ENCODE results near the gene TRUB2. TPM values are rescaled to one million over a fixed set of nuclear protein-coding genes. Genes with fewer than 3 reads are reported as not detected.

The TRUB2 gene
- total RNA-seq, 1 experiment from 2014 or later, result 33.2 TPM

DNA sequence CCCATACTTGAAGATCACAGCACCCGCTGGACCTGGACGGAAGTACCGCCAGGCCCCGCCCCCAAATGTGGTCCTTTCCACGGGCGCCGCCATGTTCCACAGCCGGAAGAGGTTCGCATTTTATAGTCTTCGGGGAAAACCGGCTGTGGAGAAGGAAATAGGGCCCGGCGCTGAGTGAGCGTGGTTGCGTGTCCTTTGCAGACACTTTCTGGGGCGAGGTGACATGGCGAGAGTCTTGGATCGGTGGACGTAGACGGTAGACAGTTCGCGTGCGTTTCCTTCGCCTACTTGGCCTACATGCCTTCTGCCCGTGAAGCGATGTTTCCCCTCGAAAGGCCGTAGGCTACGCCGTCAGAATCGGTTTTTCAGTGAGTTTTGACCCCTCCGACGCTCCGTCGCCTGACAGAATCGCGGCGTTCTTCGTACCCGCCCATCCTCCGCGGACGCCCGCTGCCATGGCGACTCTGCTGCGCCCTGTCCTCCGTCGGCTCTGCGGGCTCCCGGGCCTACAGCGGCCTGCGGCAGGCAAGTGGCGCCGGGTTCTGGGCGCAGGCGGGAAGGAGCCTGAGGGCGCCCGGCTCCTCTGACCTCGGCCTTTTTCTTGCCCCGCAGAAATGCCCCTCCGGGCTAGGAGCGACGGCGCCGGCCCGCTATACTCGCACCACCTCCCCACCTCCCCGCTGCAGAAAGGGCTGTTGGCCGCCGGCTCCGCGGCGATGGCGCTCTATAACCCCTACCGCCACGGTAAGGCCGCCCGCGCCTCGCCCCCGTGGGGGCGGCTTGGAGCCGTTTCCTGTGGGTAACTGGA lies at the start of gene TRUB2, which contains the start of gene COQ4 (continued):
- TF ChIP-seq, protein P1, sequence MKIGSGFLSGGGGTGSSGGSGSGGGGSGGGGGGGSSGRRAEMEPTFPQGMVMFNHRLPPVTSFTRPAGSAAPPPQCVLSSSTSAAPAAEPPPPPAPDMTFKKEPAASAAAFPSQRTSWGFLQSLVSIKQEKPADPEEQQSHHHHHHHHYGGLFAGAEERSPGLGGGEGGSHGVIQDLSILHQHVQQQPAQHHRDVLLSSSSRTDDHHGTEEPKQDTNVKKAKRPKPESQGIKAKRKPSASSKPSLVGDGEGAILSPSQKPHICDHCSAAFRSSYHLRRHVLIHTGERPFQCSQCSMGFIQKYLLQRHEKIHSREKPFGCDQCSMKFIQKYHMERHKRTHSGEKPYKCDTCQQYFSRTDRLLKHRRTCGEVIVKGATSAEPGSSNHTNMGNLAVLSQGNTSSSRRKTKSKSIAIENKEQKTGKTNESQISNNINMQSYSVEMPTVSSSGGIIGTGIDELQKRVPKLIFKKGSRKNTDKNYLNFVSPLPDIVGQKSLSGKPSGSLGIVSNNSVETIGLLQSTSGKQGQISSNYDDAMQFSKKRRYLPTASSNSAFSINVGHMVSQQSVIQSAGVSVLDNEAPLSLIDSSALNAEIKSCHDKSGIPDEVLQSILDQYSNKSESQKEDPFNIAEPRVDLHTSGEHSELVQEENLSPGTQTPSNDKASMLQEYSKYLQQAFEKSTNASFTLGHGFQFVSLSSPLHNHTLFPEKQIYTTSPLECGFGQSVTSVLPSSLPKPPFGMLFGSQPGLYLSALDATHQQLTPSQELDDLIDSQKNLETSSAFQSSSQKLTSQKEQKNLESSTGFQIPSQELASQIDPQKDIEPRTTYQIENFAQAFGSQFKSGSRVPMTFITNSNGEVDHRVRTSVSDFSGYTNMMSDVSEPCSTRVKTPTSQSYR (CRISPR knock-in tag; IDR thresholded peaks at IDR 0.05), result no peak
- TF ChIP-seq NFATC4 (CRISPR knock-in tag; IDR thresholded peaks at IDR 0.05), result no peak
- no peak; the same call in 1 of the 2 replicates for TF ChIP-seq NFE2L1 (CRISPR knock-in tag; IDR thresholded peaks at IDR 0.05)
- TF ChIP-seq, protein P2, sequence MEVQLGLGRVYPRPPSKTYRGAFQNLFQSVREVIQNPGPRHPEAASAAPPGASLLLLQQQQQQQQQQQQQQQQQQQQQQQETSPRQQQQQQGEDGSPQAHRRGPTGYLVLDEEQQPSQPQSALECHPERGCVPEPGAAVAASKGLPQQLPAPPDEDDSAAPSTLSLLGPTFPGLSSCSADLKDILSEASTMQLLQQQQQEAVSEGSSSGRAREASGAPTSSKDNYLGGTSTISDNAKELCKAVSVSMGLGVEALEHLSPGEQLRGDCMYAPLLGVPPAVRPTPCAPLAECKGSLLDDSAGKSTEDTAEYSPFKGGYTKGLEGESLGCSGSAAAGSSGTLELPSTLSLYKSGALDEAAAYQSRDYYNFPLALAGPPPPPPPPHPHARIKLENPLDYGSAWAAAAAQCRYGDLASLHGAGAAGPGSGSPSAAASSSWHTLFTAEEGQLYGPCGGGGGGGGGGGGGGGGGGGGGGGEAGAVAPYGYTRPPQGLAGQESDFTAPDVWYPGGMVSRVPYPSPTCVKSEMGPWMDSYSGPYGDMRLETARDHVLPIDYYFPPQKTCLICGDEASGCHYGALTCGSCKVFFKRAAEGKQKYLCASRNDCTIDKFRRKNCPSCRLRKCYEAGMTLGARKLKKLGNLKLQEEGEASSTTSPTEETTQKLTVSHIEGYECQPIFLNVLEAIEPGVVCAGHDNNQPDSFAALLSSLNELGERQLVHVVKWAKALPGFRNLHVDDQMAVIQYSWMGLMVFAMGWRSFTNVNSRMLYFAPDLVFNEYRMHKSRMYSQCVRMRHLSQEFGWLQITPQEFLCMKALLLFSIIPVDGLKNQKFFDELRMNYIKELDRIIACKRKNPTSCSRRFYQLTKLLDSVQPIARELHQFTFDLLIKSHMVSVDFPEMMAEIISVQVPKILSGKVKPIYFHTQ (CRISPR knock-in tag; IDR thresholded peaks at IDR 0.05), result no peak
- TF ChIP-seq NR2C2 (CRISPR knock-in tag; IDR thresholded peaks at IDR 0.05), result no peak
- TF ChIP-seq, protein P3, sequence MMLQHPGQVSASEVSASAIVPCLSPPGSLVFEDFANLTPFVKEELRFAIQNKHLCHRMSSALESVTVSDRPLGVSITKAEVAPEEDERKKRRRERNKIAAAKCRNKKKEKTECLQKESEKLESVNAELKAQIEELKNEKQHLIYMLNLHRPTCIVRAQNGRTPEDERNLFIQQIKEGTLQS (CRISPR knock-in tag; conservative IDR thresholded peaks at IDR 0.05), result no peak
- TF ChIP-seq, protein P4, sequence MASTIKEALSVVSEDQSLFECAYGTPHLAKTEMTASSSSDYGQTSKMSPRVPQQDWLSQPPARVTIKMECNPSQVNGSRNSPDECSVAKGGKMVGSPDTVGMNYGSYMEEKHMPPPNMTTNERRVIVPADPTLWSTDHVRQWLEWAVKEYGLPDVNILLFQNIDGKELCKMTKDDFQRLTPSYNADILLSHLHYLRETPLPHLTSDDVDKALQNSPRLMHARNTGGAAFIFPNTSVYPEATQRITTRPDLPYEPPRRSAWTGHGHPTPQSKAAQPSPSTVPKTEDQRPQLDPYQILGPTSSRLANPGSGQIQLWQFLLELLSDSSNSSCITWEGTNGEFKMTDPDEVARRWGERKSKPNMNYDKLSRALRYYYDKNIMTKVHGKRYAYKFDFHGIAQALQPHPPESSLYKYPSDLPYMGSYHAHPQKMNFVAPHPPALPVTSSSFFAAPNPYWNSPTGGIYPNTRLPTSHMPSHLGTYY (CRISPR knock-in tag; IDR thresholded peaks at IDR 0.05), result no peak
- TF ChIP-seq ZNF671 (CRISPR knock-in tag; IDR thresholded peaks at IDR 0.05), result no peak
- no peak for TF ChIP-seq NR3C1 (CRISPR knock-in tag; conservative IDR thresholded peaks at IDR 0.05; ENCODE audit: low read depth)
- no peak for TF ChIP-seq ZNF423 (CRISPR knock-in tag; IDR thresholded peaks at IDR 0.05)
- TF ChIP-seq, protein P5, sequence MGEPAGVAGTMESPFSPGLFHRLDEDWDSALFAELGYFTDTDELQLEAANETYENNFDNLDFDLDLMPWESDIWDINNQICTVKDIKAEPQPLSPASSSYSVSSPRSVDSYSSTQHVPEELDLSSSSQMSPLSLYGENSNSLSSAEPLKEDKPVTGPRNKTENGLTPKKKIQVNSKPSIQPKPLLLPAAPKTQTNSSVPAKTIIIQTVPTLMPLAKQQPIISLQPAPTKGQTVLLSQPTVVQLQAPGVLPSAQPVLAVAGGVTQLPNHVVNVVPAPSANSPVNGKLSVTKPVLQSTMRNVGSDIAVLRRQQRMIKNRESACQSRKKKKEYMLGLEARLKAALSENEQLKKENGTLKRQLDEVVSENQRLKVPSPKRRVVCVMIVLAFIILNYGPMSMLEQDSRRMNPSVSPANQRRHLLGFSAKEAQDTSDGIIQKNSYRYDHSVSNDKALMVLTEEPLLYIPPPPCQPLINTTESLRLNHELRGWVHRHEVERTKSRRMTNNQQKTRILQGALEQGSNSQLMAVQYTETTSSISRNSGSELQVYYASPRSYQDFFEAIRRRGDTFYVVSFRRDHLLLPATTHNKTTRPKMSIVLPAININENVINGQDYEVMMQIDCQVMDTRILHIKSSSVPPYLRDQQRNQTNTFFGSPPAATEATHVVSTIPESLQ (CRISPR knock-in tag; IDR thresholded peaks at IDR 0.05), result no peak
- TF ChIP-seq, protein P6, sequence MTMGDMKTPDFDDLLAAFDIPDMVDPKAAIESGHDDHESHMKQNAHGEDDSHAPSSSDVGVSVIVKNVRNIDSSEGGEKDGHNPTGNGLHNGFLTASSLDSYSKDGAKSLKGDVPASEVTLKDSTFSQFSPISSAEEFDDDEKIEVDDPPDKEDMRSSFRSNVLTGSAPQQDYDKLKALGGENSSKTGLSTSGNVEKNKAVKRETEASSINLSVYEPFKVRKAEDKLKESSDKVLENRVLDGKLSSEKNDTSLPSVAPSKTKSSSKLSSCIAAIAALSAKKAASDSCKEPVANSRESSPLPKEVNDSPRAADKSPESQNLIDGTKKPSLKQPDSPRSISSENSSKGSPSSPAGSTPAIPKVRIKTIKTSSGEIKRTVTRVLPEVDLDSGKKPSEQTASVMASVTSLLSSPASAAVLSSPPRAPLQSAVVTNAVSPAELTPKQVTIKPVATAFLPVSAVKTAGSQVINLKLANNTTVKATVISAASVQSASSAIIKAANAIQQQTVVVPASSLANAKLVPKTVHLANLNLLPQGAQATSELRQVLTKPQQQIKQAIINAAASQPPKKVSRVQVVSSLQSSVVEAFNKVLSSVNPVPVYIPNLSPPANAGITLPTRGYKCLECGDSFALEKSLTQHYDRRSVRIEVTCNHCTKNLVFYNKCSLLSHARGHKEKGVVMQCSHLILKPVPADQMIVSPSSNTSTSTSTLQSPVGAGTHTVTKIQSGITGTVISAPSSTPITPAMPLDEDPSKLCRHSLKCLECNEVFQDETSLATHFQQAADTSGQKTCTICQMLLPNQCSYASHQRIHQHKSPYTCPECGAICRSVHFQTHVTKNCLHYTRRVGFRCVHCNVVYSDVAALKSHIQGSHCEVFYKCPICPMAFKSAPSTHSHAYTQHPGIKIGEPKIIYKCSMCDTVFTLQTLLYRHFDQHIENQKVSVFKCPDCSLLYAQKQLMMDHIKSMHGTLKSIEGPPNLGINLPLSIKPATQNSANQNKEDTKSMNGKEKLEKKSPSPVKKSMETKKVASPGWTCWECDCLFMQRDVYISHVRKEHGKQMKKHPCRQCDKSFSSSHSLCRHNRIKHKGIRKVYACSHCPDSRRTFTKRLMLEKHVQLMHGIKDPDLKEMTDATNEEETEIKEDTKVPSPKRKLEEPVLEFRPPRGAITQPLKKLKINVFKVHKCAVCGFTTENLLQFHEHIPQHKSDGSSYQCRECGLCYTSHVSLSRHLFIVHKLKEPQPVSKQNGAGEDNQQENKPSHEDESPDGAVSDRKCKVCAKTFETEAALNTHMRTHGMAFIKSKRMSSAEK (CRISPR knock-in tag; IDR thresholded peaks at IDR 0.05; ENCODE audit: borderline replicate concordance), result no peak
- TF ChIP-seq TP53 (CRISPR knock-in tag; IDR thresholded peaks at IDR 0.05), result no peak
- no peak for TF ChIP-seq TCF7 (CRISPR knock-in tag; IDR thresholded peaks at IDR 0.05; ENCODE audit: low read depth)
- TF ChIP-seq RORB (CRISPR knock-in tag; IDR thresholded peaks at IDR 0.05), result no peak
- no peak for TF ChIP-seq ZNF121 (CRISPR knock-in tag; IDR thresholded peaks at IDR 0.05)
- TF ChIP-seq, protein P7, sequence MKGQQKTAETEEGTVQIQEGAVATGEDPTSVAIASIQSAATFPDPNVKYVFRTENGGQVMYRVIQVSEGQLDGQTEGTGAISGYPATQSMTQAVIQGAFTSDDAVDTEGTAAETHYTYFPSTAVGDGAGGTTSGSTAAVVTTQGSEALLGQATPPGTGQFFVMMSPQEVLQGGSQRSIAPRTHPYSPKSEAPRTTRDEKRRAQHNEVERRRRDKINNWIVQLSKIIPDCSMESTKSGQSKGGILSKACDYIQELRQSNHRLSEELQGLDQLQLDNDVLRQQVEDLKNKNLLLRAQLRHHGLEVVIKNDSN (CRISPR knock-in tag; IDR thresholded peaks at IDR 0.05), result peak; percentile 24; the same call in 1 of the 2 replicates
- TF ChIP-seq MXD4 (CRISPR knock-in tag; IDR thresholded peaks at IDR 0.05; ENCODE audit: borderline replicate concordance), result no peak
- no peak for TF ChIP-seq NFYB (CRISPR knock-in tag; conservative IDR thresholded peaks at IDR 0.05; ENCODE audit: low read depth)
- peak; percentile 91 for TF ChIP-seq SP1 (CRISPR knock-in tag; conservative IDR thresholded peaks at IDR 0.05)
- TF ChIP-seq, protein P8, sequence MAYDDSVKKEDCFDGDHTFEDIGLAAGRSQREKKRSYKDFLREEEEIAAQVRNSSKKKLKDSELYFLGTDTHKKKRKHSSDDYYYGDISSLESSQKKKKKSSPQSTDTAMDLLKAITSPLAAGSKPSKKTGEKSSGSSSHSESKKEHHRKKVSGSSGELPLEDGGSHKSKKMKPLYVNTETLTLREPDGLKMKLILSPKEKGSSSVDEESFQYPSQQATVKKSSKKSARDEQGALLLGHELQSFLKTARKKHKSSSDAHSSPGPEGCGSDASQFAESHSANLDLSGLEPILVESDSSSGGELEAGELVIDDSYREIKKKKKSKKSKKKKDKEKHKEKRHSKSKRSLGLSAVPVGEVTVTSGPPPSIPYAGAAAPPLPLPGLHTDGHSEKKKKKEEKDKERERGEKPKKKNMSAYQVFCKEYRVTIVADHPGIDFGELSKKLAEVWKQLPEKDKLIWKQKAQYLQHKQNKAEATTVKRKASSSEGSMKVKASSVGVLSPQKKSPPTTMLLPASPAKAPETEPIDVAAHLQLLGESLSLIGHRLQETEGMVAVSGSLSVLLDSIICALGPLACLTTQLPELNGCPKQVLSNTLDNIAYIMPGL (CRISPR knock-in tag; IDR thresholded peaks at IDR 0.05), result peak; percentile 96
- 0 out of 2 replicates have a peak, but pooled peaks have one; percentile 51 for TF ChIP-seq RELA (CRISPR knock-in tag; IDR thresholded peaks at IDR 0.05; ENCODE audit: borderline replicate concordance)
- TF ChIP-seq NR1H2 (CRISPR knock-in tag; IDR thresholded peaks at IDR 0.05), result no peak
